GM21360 (cell line): ENCODE data around the gene FOXK2.

Experiments
- ATAC-seq: cut with Tn5 transposase; IDR thresholded peaks from one replicate; pipeline ENCODE4 v1.9.1; 2021; ENCODE audit warnings: mild to moderate bottlenecking, moderate library complexity; ENCODE audit not compliant: unreplicated experiment

The FOXK2 gene

DNA sequence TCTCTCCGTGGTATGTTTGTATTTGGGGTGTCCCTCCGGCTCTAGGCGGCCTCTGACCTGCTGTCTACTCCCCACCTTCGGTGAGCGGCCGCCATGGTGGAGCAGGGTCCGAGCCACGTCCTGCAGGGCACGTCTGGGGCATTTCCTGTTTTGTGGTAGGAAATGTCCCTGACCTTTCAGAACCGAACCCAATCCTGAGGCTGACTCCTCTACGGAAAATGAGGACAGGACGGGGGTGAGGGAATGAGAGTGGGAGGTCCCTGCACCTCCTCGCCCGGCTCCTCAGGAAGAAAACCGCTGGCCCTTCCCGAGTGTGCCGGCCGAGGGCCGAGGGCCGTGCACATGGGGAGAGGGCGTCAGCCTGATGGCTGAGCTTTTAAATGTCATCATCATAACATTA is 83.0 kb downstream of the FOXK2 start:
- ATAC-seq: no peak

DNA sequence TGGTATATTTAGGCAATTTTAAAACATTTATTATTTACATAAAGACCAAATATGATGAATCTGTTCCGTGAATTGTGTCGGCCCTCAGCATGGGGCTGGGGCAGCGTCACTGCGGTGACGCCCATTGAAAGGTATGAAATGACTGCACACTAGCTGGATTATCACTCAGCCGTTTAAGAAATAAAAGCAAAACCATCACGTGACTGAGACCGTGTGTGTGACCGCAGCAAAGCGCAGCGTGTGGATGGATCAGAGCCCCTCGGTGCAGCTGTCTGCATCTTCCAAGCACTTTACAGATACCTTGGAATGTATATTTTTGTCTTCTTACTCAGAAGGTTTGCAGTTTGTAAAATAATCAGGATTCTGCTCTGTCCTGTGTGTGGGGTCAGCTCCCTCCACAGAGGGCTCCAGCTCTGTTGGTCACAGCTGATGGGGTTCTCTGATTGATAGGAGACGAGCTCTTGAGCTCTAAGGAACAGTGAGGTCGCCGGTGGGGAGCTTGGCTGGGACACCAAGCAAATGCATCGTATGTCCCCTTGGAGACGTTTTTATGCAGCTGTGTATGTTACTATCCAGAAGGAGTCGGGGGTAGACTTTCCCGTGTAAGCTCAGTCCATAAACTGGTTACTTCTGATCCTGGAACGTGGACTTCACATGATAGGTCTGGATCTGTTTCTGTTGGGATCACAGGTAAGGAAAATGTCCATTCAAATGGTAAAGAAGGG is 83.6 kb downstream of the FOXK2 start:
- no peak for ATAC-seq

DNA sequence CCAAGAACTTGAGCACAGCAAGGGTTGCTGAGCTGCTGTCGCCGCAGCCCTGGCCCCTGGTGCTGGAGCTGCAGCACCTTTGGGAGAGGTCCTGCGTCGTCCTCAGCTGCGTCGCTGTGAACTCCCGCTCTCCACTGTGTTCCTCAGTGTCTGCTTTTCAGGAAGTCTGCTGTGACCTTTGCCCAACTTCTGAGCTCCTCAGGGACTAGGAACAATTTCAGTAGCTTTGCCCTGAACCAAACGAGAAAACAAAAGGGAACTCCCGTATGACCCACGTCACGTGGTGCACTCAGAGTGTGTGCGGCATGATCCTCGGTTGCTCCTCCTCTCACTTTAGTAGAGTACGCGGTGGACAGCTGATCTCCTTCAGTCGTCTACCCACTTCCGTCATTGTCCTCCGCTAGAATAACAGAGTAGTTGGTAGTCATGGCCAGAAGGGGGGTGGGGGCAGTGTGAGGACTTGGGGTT is 84.5 kb downstream of the FOXK2 start:
- ATAC-seq: no peak

DNA sequence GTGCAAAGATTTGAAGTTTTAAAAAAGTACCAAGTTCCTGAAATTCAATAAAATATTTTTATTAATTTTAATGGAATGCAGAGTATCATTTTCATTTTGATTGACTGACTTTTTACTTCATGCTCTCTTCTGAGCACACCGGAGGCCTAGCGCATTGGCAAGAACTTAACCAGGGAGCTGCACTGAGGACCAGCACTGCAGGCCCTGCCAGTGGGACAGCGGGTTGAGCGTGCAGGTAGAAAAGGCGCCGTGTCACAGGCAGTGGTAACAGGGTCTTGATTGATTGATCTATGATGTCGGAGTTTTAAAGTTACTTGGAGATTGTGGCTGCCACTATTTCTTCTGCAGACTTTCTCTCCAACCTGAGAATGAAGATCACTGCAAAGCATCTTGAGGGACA is 85.0 kb downstream of the FOXK2 start:
- no peak for ATAC-seq

DNA sequence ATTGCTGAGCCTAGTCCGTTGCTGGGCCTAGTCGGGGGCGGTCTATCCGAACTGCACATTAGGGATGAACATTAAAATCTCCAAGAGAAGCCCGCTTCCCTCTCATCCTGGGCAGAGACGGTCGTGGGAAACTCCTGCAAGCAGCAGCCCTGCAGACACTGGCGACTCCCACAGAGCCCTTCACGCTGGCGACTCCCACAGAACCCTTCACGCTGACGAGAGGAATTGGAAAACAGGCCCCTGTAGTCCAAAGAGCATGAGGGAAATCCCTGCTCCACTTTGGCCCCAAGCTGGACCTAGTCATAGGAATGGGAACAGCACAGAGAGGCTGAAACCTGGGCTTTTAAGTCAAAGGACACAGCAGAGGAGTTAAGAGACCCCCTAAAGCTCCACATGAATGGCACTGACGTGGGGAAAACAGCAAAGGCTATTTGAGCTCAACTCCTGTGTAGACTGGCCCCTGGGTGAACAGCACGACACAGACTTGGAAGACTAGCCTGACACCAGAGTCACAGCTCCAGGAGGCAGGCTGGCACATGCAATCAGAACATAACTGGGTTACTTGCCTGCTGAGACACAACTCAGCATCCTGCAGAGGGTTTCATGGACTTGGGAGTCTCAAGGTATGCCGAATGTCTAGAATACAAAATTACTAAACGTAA is 86.5 kb downstream of the FOXK2 start:
- no peak for ATAC-seq

DNA sequence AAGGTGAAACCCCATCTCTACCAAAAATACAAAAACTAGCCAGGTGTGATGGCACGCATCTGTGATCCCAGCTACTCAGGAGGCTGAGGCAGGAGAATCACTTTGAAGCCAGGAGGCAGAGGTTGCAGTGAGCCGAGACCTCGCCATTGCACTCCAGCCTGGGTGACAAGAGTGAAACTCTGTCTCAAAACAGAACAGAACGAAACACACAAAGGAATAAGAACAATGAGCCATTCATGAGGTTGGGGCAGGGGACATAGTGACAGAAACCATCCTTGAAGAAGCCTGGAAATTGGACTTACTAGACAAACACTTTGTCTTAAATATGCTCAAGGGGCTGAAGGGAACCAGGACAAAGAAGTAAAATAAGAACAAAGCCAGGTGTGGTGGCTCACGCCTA is 89.3 kb downstream of the FOXK2 start:
- no peak for ATAC-seq

DNA sequence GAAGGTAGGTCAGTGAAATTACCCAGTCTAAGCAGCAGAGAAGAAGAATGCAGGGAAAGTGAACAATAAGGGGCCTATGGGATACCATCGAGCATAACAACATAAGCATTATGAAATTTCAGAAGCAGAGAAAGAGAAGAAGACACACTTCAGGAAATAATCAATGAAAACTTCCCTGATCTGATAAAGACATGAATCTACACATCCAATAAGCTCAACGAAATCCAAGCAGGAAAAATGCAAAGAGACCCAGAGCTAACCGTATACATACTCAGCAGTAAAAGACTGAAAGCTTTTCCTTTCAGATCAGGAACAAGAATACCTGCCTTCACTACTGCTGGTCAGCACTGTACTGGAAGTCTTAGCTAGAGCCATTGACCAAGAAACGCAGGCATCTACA is 90.1 kb downstream of the FOXK2 start:
- no peak for ATAC-seq

DNA sequence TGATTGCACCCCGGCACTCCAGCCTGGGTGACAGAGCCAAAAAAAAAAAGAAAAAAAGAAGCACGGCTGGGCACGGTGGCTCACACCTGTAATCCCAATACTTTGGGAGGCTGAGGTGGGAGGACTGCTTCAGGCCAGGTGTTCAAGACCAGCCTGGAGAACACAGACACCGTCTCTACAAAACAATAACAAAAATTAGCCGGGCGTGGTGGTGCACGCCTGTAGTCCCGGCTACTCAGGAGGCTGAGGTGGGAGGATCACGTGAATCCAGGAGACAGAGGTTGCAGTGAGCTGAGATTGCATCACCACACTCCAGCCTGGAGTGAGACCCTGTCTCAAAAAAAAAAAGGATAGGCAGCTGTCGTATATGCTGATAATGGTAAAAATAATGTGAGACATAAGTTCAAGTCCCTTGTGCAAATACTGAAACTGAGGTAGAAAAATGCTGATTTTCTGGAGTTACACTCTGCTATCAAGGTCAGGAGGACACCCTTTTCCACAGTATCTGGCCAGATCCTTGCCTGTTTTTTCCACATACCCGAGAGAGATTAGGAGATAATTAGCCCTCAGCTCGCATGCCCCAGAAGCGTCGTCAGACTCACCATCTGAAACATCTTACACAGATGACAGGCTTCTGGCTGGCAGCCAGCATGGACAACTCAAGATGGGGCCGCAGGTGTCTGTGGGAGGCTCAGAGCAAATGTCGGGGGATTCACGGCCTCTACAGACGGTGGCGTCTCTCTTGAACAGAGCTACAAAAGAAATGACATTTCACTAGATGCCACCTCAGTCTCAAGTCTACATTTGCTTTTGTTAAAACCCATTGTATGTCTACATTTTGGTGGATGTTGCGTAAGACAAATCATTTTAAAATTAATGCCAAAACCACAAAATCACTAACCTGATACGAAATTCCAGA is 91.9 kb downstream of the FOXK2 start:
- no peak for ATAC-seq

DNA sequence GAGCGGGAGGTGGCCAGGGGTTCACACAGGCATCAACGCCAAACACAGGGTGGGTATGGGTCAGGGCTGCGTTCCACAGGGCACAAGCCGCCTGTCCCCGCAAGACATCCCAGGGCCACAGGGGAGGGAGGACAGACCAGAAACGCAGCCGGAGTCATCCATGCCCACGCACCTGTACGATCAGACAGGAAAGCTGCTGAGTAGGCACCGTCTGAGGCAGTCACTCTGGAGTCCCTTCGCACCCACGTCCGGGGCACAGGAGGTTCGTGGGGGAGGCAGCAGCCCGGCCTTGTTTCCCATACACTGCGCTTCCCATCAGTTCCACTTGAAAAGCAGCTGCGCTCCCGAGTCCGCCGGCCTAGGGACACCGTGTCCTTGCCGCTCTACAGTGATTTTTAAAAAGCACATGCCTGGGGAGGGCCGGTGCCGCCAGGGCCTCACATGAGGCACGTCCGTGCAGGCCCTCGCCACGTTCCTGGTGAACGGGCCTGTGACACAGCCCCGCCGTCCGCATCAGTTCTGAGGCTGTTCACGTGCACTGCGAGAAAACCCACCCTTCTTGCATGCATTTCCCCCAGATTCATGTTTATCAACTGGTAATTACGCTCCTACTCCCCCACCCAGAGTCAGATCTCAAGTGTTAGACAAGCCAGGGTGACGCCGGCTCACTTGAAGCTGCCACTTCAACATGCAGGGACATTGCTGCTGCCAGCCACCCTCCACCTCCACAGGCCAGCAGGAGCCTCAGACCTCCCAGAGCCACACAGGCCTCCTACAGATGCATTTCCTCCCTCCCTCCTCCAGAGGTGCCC is 94.0 kb downstream of the FOXK2 start:
- no peak for ATAC-seq

DNA sequence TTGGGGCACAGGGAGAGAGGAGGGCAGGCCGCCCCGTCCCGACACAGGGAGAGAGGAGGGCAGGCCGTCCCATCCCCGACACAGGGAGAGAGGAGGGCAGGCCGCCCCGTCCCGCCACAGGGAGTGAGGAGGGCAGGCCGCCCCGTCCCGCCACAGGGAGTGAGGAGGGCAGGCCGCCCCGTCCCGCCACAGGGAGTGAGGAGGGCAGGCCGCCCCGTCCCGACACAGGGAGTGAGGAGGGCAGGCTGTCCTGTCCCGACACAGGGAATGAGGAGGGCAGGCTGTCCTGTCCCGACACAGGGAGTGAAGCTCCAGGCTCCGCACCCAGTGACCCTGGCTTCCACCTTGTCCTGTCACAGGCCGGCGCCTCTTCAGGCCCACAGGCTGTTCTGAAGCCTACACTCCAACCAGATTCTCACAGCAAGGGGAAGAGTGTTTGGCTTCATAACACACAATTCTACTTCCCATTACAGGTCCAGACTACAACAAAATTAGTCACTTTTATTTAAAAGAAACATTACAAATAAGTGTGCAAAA is 94.6 kb downstream of the FOXK2 start:
- no peak for ATAC-seq

DNA sequence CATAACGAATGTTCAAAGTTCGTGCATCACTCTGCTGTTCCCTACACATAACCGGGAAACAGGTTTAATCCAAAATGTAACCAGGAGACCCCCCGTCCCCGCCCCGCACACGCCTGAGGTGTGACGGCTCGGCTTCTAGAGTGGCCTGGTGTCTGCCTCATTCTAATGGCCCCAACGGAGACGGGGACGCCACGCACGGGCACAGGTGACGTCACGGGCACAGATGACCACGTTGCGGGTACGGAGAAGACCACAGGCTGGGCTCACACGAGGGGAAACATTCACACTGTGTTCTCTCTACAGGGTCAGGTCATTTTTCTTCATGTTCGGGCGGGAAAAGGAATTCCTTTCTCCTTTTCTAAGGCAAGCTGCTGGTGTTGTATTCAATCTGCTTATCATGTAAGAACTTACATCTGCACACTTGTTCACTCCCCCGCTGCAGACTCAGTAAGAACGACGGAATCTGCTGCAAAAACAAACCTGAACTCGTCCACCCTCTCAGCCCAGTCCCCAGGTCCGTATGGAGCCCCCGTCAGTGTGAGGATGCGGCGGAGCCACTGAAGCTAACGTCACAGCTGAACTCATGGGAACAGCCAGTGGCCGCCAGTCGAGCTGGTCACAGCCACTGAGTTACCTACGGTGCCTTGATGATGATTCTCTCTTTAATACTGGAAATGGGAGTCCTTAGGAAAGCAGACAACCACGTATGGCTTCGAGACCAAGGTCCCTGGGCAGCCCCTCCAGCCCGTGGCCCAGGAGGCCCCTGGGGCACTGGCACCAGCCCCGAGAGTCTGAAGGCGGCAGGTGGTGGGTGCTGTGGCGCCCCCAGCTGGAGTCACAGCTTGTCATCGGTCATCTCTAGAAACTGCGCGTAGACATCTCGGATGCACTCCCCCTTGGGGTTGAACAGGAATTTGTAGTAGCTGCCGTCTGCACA is 95.8 kb downstream of the FOXK2 start:
- no peak for ATAC-seq

DNA sequence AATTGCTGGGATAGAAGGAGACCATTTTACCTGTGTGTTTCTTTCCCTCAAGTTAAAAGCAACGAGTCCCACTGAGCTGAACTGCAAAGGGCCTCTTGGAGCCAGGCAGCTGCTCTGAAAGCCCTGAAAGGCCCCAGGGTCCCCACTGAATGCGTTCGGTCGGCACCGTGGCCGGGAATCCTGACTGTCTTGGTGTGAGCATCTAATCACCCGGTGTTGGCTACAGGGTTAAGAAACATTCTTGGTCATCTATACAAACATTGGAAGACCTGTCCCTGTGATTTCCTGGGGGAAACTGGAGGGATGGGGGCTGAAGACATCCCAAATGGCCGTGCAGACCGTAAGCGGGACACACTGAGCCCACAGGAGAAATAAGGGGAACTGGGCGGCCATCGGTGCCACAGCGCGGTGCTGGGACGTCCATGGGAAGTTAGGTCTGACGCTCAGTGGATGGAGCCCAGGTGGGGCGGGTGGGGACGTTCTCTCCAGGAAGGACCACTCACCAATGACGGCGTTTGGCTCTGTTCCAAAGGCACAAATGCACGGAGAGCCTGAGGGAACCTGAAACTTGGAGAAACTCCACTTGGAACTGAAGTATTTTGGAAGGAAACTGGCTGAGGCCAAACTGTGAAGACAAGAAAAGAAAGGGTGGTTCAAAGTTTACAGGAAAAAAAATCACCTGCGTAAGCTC is 96.6 kb downstream of the FOXK2 start:
- no peak for ATAC-seq

DNA sequence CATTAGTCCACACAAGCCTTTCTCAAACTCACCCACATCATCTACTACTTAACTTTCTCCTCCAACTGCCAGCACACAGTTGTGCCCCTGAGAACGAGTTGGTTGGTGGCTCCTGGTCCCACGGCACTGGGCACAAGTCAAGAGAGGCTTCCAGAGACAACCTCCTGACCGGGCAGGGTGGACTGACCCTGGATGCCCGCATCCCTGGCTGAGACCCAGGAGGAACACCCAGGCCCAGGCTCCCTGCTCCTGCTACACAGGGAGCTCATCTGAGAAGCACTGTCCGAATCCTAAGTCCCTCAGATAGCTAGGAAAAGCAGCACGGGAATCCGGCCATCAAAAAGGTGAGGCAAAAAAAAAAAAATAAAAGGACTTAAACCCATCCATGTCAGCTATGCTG is 99.7 kb downstream of the FOXK2 start:
- ATAC-seq: no peak

DNA sequence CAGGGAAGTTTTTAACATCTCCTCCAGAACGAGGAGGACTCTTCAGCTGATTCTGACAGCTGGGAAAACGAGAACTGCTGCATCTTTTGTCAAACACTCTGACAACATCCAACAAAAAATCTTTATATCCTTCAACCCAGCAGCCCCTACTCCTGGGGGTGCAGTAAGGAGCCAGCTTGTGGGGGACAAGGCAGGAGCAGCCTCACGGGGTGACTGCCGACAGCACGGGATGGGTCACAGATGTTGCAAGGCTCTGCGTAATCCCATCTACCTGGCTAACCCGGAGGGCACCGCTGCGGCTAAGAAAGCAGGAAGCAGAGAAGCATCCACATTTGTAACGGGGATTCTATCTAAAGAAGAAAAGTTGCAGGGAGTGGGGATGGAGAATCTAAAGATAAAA is 100.1 kb downstream of the FOXK2 start:
- no peak for ATAC-seq

DNA sequence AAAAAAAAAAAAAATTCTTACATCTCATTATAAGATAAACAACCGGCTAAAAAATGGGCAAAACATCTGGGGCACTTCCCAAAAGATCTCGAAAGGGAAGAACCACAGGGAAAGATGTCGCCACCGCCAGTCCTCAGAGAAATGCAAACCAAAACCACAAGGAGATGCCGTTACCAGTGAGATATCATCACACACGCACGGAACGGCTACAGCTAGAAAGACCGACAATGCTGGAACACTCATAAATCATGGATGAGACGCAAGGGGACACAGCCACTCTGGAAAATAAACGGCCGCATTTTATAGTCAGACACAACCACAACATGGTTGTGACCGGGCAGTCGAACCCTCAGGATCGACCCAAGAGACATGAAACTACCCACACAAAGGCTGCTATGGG is 104.2 kb downstream of the FOXK2 start:
- ATAC-seq: no peak

DNA sequence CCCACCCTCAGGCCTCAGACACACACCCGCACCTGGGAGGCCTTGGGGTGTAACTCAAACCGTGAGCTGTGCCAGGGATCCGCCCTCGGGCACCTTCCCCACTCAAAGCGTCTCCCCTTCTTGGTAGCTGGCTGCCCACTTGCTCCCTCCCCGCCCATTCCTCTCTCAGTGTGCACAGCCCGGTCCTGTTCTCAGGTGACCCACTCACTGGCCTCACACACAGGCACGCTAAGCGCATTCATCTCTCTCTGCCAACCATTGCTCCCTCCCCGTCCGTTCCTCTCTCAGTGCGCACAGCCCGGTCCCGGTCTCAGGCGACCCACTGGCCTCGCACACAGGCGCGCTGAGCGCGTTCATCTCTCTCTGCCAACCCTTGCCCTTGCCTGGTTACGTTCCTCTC is 107.9 kb downstream of the FOXK2 start:
- ATAC-seq: no peak

DNA sequence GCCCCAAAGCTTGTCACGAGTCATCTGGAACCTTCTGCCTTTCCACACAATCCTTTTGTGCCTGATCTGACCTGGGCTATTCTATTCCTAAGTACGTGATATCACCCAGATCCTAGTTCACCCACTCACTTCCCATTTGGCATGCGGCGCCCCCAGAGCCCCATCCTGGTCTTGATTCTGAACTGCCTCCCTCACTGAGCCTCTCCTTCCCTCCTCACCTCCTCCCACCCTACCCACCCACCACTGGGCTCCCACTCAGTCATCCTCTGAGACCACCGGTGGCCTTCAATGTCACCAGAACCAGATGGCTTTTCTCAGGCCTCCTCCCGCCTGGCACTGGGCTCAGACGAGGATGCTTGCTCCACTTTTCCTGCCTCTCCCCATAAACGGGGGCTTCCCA is 110.2 kb downstream of the FOXK2 start:
- ATAC-seq: no peak

DNA sequence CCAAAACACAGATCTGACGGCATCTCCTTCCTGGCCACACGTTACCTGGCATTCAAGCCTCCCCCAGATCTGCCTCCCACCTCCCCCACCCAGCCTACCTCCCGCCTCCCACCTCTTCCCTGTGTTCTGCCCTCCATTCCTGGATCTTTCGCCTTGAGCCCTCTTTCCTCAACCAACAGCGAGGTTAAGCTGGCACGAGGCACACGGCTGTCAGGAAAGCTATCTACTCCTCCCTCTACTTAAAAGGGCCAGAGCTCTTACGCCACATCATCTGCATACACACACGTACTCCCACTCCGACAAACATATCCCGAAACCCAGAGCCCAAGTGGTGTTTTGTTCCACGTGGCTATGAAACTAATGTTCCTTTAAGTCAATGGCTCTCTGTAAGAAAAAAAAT is 110.7 kb downstream of the FOXK2 start:
- ATAC-seq: no peak

DNA sequence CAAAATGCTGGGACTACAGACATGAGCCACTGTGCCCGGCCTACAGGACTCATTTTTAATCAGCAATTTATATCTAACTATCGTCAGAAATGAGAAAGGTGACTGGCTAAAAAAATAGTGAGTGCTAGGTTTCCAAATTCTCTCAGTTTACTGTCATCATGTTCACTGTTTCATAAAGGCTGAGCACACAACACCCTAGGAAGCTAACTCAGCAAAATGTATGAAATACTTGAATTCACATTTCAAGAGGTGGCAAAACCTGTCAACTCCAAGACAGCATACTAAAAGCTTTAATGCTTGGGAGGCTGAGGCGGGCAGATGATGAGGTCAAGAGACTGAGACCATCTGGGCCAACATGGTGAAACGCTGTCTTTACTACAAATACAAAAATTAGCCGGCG is 112.0 kb downstream of the FOXK2 start:
- ATAC-seq: no peak
